Subcutaneous adipose tissue (tissue), 4 donors: ENCODE measurements around the gene TEDC1. TPM values are rescaled to one million over a fixed set of nuclear protein-coding genes. Genes with fewer than 3 reads are reported as not detected.

Experiments
- total RNA-seq, 4 donors: library from RNA; depleted of rRNA; stranded (reverse); fragments of >200 nt; gene quantifications; one replicate each; pipeline ENCODE4 v1.1.0, GENCODE V29; 2016
- TF ChIP-seq, protein P1 (sequence below): fragments of 450-650 bp; IDR thresholded peaks from one replicate; pipeline ENCODE4 v1.5.1; 2016; ENCODE audit warnings: low read depth, mild to moderate bottlenecking, control low read depth, antibody characterized with exemption, moderate library complexity

The TEDC1 gene
- total RNA-seq, 4 donors from 2014 or later = 1.3 to 3.5 (median 2.1) TPM

DNA sequence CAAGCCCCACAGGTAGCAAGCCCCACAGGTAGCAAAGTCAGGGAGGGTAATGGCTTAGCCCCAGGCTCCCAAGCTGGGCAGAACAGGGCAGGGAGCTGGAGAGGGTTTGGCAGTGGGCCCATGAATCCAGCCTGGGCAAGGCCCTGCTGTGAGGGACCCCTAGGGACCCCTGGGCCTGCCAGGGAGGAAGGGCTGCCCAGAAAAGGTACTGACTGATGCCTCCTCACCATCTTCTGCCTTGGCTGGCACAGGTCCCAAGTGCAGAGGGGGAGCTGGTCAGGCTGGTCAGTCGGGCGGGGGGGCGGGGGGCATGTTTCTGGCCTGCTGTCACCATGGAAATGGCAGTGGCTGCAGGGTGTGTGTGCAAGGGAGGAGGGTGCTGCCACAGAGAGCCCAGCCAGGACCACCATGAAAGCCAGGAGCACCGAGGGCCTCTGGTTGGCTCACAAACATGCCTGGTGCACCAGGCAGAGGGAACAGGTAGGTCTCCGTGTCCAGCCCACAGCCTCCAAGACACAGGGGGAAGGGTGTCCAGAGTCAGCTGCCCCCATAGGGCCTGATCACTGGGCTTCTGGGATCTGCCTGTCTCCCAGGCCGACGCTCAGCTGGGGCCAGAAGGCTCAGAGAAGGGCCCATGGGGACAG is 17.9 kb upstream of the TEDC1 start:
- TF ChIP-seq, protein P1, sequence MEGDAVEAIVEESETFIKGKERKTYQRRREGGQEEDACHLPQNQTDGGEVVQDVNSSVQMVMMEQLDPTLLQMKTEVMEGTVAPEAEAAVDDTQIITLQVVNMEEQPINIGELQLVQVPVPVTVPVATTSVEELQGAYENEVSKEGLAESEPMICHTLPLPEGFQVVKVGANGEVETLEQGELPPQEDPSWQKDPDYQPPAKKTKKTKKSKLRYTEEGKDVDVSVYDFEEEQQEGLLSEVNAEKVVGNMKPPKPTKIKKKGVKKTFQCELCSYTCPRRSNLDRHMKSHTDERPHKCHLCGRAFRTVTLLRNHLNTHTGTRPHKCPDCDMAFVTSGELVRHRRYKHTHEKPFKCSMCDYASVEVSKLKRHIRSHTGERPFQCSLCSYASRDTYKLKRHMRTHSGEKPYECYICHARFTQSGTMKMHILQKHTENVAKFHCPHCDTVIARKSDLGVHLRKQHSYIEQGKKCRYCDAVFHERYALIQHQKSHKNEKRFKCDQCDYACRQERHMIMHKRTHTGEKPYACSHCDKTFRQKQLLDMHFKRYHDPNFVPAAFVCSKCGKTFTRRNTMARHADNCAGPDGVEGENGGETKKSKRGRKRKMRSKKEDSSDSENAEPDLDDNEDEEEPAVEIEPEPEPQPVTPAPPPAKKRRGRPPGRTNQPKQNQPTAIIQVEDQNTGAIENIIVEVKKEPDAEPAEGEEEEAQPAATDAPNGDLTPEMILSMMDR = no peak

DNA sequence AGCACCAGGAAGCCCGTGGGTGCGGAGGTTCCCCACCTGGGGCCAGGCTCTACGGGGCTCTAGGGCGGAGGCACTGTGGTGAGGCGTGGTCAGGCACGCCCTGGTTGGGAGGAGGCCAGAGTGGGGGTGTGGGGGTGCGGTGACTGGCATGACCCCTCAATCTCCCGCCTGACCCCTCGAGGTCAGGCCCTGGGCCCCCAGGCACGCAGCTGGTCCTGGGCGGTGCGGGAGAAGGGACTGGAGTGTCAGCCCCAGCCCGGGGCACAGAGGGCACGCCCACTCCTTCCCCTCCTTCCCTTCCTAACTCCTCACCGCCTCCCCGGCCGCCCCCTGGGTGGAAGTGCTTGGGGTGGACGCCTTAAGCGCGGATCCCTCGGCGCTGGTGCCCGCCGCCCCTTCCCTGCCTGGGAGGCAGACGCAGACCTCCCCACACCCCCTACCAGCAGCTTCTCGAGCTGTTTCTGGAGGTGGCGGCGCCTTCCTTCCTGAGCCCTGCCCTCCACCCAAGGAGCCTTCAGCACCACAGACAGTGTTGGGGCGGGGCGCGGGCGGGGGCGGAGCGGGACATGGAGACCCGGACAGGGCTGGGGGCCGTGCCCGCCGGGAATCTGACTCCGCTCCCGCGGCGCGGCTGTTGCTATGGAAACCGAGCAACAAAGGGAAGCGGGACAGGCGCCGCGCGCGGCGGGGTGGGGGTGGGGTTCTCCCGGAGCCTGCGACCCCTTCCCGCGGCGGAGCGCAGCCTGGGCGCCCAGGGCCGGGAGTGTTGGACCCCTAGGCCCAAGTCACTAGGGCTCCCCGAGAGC is 17.2 kb upstream of the TEDC1 start:
- TF ChIP-seq, protein P1 = no peak

DNA sequence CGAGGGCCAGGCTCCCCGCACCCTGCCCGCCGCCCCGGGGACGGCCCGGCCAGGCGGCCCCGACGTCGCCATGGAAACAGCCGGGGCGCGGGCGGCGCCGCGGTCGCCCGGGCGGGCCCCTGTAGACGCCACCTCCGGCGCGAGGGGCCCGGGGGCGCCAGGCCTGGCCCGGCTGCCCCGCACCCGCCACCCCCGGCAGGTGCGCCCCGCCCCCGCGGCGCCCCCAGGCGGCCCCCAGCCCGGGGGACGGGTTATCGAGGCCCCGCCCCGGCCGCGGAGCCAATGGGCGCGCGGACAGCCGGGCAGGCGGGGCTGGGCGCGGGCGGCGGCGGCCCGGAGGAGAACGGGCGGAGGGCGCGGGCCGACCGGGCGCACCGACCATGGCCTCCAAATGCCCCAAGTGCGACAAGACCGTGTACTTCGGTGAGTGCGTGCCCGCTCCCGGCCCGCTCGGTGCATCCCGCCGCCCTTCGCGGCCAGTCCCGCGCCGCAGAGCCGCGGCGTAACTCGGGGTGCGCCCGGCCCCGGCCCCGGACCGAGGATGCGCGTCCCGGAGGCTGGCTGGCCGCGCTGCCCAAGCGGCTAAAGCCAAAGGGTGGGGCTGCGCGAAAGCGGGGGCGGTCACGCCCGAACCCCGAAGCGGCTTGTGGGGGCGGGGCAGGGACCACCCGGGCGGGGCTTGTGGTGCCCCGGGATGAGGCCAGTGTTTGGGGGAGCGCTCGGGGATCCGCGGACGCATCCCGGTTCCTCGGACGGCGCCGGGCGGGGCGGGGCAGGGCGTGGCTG is 16.4 kb upstream of the TEDC1 start, which contains the start of gene CRIP2:
TSS of gene CRIP2 (plus strand) at position 339 of the 786 bp plus-strand sequence. CDS start at position 381, 42 bp downstream.
- TF ChIP-seq, protein P1 = no peak

- TF ChIP-seq, protein P1 = no peak
Observed at GRCh38 chr14:105475269-105476096, 15.6 kb upstream of the TEDC1 start.

- TF ChIP-seq, protein P1 = no peak
Observed at GRCh38 chr14:105476097-105476830, 14.8 kb upstream of the TEDC1 start.

DNA sequence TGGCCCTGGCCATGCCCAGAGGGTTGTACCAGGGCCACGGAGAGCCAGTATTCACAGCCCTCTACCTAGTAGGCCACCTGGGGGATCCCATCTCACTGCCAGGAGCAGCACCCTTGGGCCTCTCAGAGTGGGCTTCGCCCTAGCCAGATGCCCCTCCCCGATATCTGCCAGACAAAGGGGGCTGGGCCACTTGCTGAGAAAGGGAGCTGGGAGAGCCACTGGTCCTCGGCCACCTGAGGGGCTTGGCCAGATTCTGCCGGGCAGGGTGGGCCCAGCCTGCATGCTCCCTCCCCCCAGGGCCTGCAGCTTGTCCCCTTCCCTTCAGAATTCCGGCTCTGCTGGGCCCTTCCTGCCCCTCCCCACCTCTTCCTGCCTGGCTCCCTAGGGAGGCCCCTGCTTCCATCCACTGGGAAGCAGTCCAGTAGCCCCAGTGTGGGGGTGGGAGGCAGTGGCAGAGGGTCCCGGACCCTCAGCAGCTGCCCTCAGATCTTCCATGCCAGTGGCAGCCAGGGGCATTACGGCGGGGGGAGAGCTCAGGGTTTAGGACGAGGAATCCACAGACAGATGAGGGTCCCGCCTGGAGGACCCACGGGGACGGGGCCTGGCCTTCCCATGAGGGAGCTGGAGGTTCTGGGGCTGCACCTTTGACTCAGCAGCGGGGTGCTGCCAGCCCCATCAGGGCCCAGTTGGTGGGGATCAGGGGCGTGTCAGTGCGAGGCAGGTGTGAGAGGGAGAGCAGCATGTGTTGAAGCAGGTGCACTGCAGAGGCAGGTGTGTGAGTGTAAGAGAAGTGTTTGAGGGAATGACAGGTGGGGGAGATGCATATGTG is 14.0 kb upstream of the TEDC1 start:
- TF ChIP-seq, protein P1 = no peak
